ENCODE data around the gene HDX.

DNA sequence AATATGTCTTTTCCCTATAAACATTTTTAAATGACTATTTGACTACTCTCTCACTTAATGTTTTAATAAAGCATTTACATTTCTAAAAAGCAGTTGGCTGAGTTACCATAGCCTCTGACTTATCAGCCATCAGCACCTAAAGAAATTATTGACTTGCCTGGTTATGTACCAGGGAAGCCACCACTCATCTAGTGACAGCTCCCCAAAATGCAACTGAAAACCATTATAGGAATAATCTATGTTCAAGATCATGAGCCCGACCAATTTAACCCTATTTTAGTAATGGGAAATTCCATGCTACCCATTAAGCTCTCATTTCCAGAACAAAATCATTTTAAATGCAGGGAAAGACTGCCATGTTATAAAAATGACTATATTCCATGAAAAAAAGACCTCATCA is 34.4 kb downstream of the HDX start:
- TF ChIP-seq EP300 (IDR thresholded peaks at IDR 0.05; ENCODE audit: borderline replicate concordance in 1 of 2, low read depth in 1 of 2, low read length in 1 of 2): peak in 1 of 2 experiments; percentile 14; a peak in 1 of 4 replicates
- TF ChIP-seq, protein P1, sequence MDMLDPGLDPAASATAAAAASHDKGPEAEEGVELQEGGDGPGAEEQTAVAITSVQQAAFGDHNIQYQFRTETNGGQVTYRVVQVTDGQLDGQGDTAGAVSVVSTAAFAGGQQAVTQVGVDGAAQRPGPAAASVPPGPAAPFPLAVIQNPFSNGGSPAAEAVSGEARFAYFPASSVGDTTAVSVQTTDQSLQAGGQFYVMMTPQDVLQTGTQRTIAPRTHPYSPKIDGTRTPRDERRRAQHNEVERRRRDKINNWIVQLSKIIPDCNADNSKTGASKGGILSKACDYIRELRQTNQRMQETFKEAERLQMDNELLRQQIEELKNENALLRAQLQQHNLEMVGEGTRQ (IDR thresholded peaks at IDR 0.05; ENCODE audit: borderline replicate concordance, low read depth, low read length): no peak
